AML-193 (cell line): ENCODE results near the gene F2RL3.
"Not testable (repeated sequence)": the region's sequence is repeated elsewhere in the genome, so short reads cannot be mapped to it uniquely, and the experiment has no call there.

Experiments
- DNase-seq, 2 experiments: peaks; one replicate each; lab custom pipeline; 2025; lab: John Stamatoyannopoulos, UW

F2RL3 gene

DNA sequence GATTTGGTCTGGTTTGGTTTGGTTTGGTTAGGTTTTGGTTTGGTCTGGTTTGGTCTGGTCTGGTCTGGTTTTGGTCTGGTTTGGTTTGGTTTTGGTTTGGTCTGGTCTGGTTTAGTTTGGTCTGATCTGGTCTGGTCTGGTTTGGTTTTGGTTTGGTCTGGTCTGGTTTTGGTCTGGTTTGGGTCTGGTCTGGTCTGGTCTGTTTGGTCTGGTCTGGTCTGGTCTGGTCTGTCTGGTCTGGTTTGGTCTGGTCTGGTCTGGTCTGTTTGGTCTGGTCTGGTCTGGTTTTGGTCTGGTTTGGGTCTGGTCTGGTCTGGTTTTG, 13.9 kb upstream of the F2RL3 start:
- DNase-seq, result not testable (repeated sequence)

DNA sequence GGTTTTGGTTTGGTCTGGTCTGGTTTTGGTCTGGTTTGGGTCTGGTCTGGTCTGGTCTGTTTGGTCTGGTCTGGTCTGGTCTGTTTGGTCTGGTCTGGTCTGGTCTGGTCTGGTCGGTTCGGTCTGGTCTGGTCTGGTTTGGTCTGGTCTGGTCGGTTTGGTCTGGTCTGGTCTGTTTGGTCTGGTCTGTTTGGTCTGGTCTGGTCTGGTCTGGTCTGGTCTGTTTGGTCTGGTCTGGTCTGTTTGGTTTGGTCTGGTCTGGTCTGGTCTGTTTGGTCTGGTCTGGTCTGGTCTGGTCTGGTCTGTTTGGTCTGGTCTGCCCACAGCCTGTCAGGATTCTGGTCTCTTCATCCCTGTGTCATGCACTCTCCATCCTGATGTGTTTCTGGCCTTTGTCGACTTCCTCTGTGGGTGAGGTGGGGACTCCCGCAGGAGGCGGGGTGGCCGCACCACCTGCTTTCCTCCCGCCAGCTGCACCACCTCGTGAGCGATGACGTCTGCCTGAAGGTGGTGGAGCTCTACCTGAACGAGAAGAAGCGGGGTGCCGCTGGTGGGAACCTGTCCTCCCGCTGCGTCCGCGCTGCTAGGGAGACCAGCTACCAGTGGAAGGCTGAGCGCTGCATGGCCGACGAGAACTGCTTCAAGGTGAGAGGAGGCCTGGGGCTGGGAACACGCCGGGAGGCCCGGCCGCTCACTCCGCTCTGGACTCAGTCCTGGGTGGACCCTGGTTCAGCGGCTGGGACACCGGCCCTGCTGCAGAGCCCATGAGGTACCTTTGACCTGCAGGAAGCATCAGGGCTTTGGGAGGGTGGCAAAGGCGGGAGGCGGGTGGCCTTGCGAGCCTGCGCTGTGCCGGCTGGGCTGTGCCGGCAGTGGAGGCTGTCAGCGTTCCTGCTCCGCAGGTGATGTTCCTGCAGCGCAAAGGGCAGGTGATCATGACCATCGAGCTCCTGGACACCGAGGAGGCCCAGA, 12.9 kb upstream of the F2RL3 start:
- no peak for DNase-seq

DNA sequence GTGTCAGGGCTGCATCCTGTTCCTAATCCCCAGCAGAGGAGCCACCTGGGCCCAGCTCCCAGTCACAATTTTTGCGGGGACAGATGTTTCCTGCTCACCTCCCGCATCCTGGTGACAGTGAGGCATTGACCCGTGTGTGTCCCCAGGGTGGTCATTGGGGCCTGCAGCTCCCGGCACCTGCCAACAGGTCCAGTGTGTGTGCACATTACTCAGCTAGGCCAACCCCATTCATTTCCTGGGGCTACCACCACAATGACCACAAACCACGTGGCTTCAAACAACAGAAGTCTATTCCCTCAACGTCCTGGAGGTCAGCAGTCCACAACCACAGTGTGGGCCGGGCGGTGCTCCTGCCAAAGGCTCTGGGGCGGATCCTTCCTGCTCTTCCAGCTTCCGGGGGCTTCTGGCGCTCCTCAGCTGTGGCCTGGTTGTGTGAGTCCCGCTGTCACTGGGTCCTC, 11.9 kb upstream of the F2RL3 start:
- DNase-seq, result no peak

- no peak for DNase-seq
These were observed 11.2 kb upstream of the F2RL3 start for GRCh38 chr19:16877581-16877980.

DNA sequence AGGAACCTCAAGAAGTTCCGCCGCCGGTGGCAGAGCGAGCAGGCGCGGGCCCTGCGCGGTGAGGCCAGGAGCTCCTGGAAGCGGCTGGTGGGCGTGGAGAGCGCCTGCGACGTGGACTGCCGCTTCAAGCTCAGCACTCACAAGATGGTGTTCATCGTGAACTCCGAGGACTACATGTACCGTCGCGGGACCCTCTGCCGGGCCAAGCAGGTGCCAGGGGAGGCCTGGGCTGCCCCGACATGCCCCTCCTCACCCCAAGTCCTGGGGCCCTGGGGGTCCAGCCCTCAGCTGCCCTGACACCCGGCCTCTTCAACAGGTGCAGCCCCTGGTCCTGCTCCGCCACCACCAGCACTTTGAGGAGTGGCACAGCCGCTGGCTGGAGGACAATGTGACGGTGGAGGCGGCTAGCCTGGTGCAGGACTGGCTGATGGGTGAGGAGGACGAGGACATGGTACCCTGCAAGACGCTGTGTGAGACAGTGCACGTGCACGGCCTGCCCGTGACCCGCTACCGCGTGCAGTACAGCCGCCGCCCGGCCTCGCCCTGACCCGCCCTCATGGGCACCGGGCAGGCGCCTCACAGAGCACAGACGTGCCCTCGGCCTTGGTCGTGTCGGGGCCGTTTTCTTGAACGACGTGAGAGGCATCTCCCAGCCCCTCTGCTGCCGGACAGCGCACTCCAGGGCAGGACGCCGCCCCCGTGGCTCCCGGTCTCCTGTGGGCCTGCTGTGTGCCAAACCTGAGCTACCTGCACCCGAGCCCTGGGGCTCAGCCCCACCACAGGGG, 10.4 kb upstream of the F2RL3 start:
- no peak for DNase-seq

DNA sequence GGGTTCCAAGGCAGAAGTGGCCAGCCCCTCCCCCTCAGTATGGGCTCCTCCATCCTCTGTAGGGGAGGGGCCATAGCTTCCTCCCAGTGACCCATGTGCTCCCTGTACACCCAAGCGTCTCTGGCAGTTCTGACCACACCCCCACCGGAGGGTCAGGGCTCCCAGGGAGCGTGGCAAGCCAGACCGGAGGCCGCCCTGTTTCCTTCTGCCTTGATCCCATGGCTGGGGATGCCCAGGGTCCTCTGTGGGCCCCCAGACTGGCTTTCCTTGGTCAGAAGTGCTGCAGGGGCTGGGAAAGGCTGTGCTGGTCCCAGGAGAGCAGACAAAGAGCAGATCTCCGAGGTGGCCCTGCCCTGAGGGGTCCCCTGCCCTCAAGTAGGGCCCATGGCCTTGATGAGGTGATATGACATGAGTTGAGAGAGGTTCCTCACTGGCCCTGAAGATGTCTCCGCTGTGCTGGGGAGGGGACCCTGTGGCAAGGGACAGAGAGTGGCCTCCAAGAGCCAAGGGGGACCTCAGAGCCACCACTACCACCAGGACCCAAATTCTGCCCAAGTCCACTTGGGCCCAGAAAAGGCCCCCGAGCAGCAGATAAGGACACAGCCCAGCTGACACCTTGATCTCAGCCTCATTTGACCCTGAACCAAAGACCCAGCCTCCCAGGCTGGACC, 7.8 kb upstream of the F2RL3 start:
- DNase-seq, result no peak

DNA sequence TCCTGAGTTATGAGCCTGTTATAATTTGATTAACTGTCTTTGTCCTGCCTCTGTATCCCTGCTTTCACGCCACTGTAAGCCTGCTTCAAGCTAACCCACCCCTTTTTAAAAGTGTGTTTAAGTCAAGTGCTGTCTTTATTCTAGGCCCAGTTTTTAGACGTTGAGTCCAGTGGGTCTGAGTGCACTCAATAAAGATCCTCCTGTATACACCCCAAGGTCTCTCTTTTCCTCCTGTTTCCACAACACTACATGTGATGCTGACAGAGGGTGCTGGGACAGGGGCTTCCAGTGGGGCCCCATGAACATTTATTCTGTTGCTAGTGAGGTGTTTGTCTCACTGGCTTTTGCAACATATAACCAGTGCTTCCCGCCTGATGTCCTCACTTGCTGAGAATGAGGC, 6.7 kb upstream of the F2RL3 start:
- no peak for DNase-seq

- DNase-seq, result no peak
These were observed 5.3 kb upstream of the F2RL3 start for GRCh38 chr19:16883522-16883921.

DNA sequence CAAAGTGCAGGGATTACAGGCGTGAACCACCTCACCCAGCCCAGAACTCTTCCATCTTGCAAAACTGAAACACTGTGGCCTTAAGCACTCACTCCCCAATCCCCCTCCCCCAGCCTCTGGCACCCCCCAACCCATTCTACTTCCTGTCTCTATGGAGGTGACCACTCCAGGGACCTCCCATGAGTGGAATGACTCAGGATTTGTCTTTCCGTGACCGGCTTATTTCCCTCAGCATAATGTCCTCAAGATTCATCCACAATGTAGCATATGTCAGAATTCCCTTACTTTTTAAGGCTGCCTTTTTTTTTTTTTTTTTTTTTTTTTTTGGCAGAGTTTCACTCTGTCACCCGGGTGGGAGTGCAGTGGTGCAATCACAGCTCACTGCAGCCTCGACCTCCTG, 3.6 kb upstream of the F2RL3 start:
- DNase-seq, result no peak

GRCh38 chr19:16886305-16886880, 2.4 kb upstream of the F2RL3 start:
- no peak for DNase-seq

GRCh38 chr19:16887353-16888265, 1.2 kb upstream of the F2RL3 start:
- no peak for DNase-seq

GRCh38 chr19:16889366-16889882, 625 bp downstream of the F2RL3 start:
- no peak for DNase-seq

- no peak for DNase-seq
These were observed 1.2 kb downstream of the F2RL3 start for GRCh38 chr19:16889883-16890460.

DNA sequence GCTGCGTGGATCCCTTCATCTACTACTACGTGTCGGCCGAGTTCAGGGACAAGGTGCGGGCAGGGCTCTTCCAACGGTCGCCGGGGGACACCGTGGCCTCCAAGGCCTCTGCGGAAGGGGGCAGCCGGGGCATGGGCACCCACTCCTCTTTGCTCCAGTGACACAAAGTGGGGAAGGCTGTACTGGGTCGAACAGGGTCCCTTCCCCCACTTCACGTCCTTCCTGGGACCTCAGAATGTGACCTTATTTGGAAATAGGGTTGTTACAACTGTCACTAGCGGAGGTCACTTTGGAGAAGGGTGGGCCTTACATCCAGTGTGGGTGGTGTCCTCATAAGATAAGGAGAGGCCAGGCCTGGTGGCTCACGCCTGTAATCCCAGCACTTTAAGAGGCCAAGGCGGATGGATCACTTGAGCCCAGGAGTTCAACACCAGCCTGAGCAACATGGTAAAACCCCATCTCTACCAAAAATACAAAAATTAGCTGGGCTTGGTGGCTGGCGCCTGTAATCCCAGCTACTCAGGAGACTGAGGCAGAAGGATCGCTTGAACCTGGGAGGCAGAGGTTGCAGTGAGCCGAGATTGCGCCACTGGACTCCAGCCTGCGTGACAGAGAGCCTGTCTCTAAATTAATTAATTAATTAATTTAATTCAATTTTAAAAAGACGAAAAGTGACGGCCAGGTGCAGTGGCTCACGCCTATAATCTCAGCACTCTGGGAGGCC, 1.8 kb downstream of the F2RL3 start:
- DNase-seq, result no peak

DNA sequence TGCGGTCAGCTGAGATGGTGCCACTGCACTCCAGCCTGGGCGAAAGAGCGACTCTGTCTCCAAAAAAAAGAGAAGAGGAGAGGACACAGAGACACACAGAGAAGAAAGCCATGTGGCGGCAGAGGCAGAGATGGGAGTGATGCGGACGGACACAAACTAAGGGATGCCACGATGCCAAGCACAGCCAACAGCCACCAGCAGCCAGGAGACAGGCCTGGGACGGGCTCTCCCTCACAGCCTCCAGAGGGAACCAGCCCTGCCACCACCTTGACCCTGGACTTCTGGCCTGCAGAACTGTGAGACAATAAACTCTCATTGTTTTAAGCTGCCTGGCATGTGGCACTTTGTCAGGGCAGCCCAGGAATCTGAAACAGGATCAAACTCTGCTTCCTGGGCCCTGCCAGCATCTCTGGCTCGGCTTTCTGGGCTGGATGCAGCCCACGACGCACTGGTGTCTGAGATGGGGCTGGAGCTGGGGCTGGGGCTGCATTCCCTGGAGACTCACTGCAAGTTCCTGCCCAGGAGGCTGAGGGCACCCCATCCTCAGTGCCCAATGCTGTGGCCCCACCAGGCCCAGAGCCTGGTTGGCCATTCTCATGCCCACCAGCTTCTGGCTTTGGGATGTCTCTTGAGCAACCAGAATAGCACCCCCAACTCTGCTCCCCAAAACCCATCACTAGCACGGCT, 3.0 kb downstream of the F2RL3 start:
- no peak for DNase-seq

DNA sequence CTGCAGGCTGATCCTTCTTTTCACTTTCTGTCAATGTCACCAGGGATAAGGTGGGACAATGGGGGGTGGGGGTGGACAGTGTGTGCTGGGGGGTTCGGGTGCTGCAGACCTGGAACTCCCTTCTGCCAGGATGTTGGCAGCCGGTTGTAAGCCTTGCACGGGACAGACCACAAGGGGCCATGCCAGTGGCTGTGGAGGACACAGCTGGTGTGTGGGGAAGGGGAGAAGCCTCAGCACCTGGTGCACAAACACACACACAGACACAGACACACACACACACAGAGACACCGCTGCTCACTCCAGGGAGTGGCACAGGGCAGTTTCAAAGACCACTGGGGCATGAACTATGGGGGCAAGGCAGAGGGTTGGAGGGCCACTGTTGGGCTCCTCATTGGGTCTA, 3.6 kb downstream of the F2RL3 start:
- no peak for DNase-seq

DNA sequence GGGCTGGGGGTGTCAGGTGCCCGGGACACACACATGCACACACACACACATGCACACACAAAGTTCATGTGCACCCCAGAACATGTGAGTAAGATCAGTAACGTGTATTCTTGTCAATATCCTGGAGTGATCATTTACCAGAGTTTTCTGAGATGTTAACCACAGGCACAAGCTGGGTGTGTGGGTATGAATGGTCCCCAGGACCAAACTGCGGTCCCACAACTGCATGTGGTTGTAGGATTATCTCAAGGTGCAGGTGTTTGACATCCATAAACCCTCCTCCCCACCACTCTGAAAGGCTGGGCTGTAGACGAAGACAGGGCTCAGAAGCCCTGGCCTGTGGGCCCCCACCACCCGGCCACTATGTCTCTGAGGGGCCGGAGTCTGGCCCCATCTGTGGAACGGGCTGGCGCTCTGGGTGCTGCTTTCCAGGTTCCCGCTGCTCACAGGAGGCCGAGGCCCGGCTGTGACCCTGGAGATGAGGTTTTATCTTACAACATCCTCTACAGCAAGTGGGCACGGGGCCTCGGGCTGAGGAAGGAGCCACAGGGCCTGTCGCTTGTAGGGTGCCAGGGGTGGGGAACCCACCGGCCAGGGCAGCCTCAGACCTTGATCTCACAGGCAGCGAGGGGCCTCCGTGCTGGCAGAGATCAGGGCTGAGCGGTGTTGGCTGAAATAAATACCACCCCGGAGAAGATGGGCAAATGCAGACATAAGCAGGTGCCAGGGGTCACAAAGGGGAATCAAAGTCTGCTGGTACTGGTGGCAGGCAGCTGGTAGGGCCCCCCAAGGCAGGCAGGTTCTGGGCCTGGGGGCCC, 4.3 kb downstream of the F2RL3 start:
- DNase-seq, result no peak

DNA sequence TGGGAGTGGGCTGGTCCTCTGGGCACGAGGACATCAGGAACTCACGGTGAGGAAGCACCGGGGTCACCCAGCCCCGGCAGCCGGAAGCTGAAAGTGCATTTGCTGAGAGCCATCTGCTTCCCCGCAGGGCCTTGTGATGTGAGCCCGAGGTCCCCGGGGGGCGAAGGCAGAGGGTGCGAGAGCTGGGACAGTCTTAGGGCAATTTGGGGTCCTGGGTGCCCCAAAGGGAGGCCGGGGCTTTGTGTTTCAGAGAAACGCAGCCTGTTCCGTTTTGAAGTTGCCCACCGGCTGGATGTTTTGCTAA, 4.8 kb downstream of the F2RL3 start:
- DNase-seq, result no peak

GRCh38 chr19:16894080-16894479, 5.3 kb downstream of the F2RL3 start:
- no peak for DNase-seq
